ENCODE data around the gene ERP29. TPM values are rescaled to one million over a fixed set of nuclear protein-coding genes. Genes with fewer than 3 reads are reported as not detected.
A peak's percentile ranks its signal among the peaks of the same experiment; 100 is the strongest.
"Not testable (repeated sequence)": the region's sequence is repeated elsewhere in the genome, so short reads cannot be mapped to it uniquely, and the experiment has no call there.

Gene ERP29
- total RNA-seq, 1 experiment from 2014 or later = 131 TPM

DNA sequence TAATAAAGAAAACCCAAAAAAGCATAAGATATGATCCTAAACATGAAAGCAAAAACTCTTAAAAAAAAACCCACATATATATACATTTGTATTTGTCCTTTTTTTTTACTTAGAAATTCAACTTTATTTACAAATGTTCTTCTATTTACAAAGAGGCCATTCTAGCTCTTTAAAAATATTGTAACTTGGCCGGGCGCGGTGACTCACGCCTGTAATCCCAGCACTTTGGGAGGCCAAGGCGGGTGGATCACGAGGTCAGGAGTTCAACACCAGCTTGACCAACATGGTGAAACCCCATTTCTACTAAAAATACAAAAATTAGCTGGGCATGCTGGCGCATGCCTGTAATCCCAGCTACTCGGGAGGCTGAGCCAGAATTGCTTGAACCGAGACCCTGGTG, 14.1 kb upstream of the ERP29 start:
- in situ Hi-C loops (cut with HindIII; ENCODE audit: low sequenced_read_pairs); DNase-seq (ENCODE audit: low spot score): not testable (repeated sequence)

GRCh38 chr12:112000820-112001219, 12.4 kb upstream of the ERP29 start:
- in situ Hi-C loops (cut with HindIII; ENCODE audit: low sequenced_read_pairs) = no loop called here
- no peak for DNase-seq (ENCODE audit: low spot score)

DNA sequence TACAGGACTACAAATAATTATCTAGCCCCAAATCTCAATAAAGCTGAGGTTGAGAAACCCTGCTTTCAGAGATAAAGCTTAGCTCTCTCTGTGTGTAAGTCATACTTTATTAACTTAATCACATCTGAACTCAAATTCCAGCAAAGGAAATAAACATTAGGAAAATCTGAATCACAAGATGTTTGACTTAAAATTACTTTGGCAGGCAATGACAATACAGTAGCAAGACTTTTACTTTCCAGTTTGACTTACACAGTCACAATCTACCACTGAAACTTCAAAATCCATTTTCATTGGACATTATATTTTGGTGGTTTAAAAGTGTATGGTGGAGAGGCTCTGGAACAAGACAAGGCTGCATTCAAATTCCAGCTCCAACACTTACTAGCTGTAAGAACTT, 11.7 kb upstream of the ERP29 start:
- no peak for DNase-seq (ENCODE audit: low spot score)
- in situ Hi-C loops (cut with HindIII; ENCODE audit: low sequenced_read_pairs) = no loop called here

- no peak for DNase-seq (ENCODE audit: low spot score)
- in situ Hi-C loops (cut with HindIII; ENCODE audit: low sequenced_read_pairs) = no loop called here
Measured at GRCh38 chr12:112004041-112004440, 9.2 kb upstream of the ERP29 start.

DNA sequence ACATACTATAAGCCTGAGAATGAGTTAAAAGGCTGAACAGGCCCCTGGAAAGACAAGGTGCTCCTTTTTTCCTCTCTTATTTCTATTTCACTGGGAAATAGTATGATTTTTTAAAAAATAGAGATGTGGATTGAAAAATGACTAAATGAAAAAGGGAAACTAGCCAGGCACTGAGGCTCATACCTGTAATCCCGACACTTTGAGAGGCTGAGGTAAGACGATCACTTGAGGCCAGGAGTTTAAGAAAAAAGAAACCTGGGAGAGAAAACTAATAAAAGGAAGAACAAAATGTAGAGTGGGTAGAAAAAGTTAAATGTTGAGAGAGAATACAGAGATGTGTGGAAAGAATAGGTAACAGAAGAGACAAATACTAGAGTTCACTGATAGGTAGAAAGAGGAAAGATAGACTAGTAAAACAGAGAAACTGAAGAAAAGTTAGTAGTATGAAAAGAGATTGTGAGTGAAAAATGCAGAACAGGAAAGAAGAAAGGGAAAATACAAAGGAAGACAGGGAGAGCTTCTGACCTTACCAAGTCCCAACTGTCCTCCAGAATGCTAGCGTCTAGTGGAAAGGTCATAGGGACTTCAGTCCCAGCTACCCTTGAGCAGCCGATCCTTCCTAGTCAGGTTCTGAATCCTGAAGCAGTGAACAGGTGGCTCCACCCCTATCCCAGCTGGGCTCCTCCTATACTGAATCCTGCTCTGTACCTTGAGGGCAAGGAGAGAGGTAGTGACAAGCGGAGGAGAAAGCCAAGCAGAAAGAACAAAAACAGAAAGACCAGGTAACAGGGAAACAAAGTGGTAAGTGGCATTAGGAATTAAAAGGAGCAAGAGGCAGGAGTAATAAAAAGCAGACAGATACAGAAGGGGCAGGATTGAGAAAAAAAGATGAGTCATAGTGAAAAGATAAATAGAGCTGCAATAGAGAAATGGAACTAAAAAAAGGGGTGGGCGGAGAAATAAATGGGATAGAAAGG, 7.5 kb upstream of the ERP29 start:
- no peak for DNase-seq (ENCODE audit: low spot score)

DNA sequence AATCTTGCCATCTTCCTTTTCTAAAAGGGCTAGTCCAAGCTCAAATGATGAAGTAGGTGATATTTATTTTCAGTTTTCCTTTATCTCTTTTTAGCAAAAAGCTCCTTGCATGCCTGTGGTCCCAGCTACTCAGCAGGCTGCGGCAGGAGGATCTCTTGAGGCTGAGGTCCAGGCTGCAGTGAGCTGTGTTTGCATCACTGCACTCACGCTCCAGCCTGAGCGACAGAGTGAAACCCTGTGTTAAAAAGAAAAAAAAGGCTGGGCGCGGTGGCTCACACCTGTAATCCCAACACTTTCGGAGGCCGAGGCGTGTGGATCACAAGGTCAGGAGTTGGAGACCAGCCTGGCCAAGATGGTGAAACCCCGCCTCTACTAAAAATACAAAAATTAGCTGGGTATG, 5.3 kb upstream of the ERP29 start:
- in situ Hi-C loops (cut with HindIII; ENCODE audit: low sequenced_read_pairs) = no loop called here
- no peak for DNase-seq (ENCODE audit: low spot score)

More for the DNA sequence above, 7.5 kb upstream of the ERP29 start:
- in situ Hi-C loops (cut with HindIII; ENCODE audit: low sequenced_read_pairs) = no loop called here

GRCh38 chr12:112008918-112009317, 4.3 kb upstream of the ERP29 start:
- DNase-seq (ENCODE audit: low spot score) = no peak
- in situ Hi-C loops (cut with HindIII; ENCODE audit: low sequenced_read_pairs) = no loop called here

DNA sequence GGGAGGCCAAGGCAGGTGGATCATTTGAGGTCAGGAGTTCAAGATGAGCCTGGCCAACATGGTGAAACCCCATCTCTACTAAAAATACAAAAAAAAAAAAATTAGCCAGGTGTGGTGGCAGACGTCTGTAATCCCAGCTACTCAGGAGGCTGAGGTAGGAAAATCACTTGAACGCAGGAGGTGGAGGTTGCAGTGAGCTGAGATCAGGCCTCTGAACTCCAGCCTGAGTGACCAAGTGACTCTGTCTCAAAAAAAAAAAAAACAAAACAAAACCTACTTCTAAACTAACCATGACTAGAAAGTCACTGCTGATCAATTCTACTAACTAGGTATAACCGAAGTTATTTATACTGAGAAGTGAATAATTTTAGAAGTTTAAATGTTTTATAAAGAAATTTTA, 3.6 kb upstream of the ERP29 start:
- DNase-seq (ENCODE audit: low spot score); in situ Hi-C loops (cut with HindIII; ENCODE audit: low sequenced_read_pairs): not testable (repeated sequence)

DNA sequence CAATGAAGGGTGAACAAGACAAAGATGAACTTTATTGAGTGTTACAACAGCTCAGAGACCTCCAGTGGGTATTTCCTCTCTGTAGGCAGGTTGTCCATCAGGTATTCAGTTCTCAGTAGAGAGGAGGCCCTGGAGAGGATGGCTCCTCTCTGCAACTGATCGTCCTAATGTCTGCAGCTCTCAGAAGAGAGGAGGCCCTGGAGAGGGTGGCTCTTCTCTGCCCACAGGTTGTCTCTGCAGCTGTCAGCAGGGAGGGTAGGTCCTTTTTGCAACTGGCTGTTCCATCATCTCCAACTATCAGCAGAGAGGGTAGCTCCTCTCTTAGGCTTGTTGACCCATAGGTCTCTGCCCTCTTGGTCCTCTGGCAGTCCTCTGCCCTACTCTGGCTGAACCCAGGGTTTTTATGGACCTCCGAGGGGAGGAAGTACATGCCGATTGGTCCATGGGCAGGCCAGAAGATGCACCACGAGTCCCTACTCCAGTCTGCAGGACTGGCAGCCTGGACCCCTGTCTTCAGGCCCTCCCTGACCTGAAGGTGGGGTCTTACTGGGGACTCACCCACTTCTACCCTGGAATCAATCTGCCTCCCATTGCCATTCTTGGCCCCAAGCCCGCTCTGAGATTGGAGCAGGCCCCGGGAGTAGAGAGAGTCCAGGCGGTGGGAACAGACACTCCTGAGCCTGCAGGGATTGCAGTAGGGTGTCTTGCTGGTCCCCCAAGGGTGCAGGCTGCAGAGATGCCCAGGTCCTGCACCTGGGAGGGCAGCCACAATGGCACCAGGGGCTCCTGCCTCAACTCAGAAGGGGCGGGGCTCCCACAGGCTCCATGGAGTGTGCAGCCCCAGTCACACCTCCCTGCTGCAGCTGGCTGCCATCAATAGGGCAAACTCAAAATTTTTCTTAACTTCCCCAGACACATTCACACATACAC, 2.5 kb upstream of the ERP29 start:
- in situ Hi-C loops (cut with HindIII; ENCODE audit: low sequenced_read_pairs) = no loop called here
- DNase-seq (ENCODE audit: low spot score) = no peak

- no peak for DNase-seq (ENCODE audit: low spot score)
- in situ Hi-C loops (cut with HindIII; ENCODE audit: low sequenced_read_pairs) = no loop called here
Measured at GRCh38 chr12:112011685-112012084, 1.5 kb upstream of the ERP29 start.

DNA sequence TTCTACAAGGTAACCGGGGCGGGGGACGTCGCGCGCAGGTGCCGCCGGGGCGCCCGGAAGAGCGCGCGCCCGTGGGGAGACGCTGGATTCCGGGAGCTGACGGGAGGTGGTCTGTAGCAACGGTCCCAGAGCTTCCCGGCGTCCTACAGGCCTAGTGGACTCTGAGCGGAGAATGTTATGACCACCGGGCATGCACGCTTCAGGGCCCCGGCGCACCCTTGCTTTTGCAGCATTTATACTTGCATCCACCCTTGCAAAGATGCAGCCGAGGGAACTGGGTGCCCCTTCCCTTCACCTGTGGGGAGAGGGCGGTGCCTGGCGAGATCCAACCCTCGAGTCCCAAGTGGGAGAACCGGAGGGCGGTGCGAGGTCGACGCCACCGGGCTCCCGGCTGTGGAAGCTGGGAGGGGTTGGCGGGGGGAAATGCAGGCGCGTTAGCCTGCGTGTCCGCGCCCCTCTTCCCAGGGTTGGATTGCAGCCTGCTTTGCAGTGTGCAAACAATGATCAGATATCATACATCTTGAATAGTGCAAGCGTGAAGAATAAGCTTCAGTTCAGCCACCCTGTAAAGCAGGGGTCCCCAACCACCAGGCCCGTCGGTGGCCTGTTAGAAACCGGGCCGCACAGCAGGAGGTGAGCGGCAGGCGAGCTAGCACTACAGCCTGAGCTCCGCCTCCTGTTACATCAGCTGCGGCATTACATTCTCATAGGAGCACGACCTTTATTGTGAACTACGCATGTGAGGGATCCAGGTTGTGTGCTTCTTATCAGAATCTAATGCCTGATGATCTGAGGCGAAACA, 576 bp downstream of the ERP29 start:
- peak; percentile 90 for DNase-seq (ENCODE audit: low spot score)
- in situ Hi-C loops (cut with HindIII; ENCODE audit: low sequenced_read_pairs) = no loop called here

GRCh38 chr12:112015938-112016337, 2.7 kb downstream of the ERP29 start:
- in situ Hi-C loops (cut with HindIII; ENCODE audit: low sequenced_read_pairs) = no loop called here
- DNase-seq (ENCODE audit: low spot score) = no peak

DNA sequence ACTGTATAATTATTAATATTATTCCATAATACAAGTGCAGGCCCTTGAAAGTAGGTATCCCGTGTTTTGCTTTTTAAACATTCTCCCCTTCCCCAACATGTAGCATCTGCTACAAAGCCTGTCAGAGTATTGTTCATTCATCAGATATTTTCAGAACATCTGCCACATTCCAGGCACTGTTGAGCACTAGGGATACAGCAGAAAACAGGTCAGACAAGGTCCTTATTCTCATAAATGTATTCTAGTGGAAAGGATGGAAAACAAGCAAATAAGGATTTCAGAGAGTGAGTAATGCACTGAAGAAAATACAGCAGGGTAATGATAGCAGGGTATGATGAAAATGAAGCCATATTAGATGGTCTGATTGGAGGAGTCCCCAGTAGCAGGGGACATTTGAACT, 3.8 kb downstream of the ERP29 start:
- in situ Hi-C loops (cut with HindIII; ENCODE audit: low sequenced_read_pairs) = no loop called here
- no peak for DNase-seq (ENCODE audit: low spot score)

DNA sequence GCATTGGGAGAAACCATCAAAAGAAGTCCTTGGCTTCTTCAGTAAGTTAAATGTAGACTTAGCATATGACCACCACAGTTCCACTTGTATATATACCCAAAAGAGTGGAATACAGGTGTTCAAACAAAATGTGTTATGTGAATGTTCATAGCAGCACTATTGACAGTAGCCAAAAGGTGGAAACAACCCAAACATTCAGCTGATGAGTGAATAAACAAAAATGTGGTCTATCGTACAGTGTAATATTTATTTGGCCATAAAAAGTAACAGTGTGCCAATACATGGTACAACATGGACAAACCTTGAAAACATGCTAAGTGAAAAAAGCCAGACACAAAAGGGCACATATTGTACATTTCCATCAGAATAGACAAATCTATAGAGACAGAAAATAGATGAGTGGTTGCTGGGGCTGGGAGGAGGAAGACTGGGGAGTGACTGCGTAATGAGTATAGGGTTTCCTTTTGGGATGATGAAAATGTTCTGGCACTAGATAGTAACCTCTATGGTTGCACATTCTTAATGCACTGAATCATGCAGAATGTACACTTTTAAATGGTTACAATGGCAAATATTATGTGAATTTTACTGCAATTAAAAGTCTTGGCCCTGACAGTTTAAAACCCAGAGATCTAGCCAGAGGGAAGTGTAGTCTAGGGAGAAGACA, 5.5 kb downstream of the ERP29 start:
- in situ Hi-C loops (cut with HindIII; ENCODE audit: low sequenced_read_pairs) = no loop called here
- DNase-seq (ENCODE audit: low spot score) = no peak

DNA sequence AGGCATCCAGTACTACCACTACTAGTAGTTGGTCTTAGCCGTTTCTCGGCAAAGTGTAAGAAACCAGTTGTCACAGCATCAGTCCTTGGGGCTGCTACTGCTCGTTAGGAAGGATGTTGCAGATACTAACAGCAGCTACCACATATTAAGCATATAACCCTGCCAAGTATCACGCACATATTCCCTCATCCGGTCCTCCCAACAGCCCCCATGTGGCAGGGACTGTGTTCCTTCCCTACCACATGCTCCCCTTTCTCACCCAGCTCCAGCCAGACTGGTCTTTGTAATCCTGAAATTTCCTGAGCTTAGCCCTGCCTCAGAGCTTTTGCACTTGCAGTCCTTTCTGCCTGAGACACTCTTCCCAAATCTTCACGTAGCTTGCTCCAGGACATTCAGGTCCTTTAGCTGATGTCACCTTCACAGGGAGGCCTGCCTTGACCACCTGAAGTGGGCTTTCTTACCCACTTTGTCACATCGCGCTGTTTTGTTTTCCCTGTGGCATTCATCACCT, 7.8 kb downstream of the ERP29 start:
- in situ Hi-C loops (cut with HindIII; ENCODE audit: low sequenced_read_pairs) = no loop called here
- DNase-seq (ENCODE audit: low spot score) = no peak

GRCh38 chr12:112022241-112023016, 9.2 kb downstream of the ERP29 start:
- in situ Hi-C loops (cut with HindIII; ENCODE audit: low sequenced_read_pairs) = no loop called here
- no peak for DNase-seq (ENCODE audit: low spot score)

- in situ Hi-C loops (cut with HindIII; ENCODE audit: low sequenced_read_pairs) = no loop called here
- DNase-seq (ENCODE audit: low spot score) = no peak
Measured at GRCh38 chr12:112023759-112024396, 10.7 kb downstream of the ERP29 start.

Data from G401 (cell line).